Osteoblast (primary cell): Measurements from ENCODE around the gene INSIG1. TPM values are rescaled to one million over a fixed set of nuclear protein-coding genes. Genes with fewer than 3 reads are reported as not detected.

Experiments
- DNase-seq: peaks from one replicate; pipeline ENCODE4 v3.0.0; 2011; ENCODE audit warnings: low spot score, mixed read lengths; ENCODE audit not compliant: insufficient read length; ENCODE audit errors: missing footprints
- H2AFZ ChIP-seq: 2 replicates; pipeline ENCODE4 v1.6.0; 2011; ENCODE audit warnings: mild to moderate bottlenecking, low read length
- H3K27ac ChIP-seq: 2 replicates; pipeline ENCODE4 v1.5.1; 2011; ENCODE audit warnings: mild to moderate bottlenecking, low read depth, low read length, moderate library complexity
- H3K27me3 ChIP-seq: 2 replicates; pipeline ENCODE4 v1.6.0; 2012; ENCODE audit warnings: mild to moderate bottlenecking, control low read depth, inconsistent platforms, low read length, moderate library complexity; ENCODE audit not compliant: insufficient read depth
- H3K36me3 ChIP-seq: 2 replicates; pipeline ENCODE4 v1.5.1; 2011; ENCODE audit warnings: mild to moderate bottlenecking, low read length, control low read depth, moderate library complexity; ENCODE audit not compliant: insufficient read depth
- H3K4me1 ChIP-seq: 2 replicates; pipeline ENCODE4 v1.5.1; 2011; ENCODE audit warnings: mild to moderate bottlenecking, low read length, control low read depth, moderate library complexity; ENCODE audit not compliant: insufficient read depth
- H3K4me2 ChIP-seq: 2 replicates; pipeline ENCODE4 v1.6.0; 2011; ENCODE audit warnings: mild to moderate bottlenecking, low read length; ENCODE audit not compliant: insufficient read depth
- H3K4me3 ChIP-seq: fragments of 200-600 bp; sonication (generic); 3 replicates; pipeline ENCODE4 v1.5.1; 2012; ENCODE audit warnings: mild to moderate bottlenecking, low read length, inconsistent platforms; ENCODE audit not compliant: insufficient read depth
- H3K79me2 ChIP-seq: 2 replicates; pipeline ENCODE4 v1.6.0; 2012; ENCODE audit warnings: mild to moderate bottlenecking, low read length, control low read depth, inconsistent platforms; ENCODE audit not compliant: insufficient read depth
- H3K9me3 ChIP-seq: 2 replicates; pipeline ENCODE4 v1.5.1; 2011; ENCODE audit warnings: low read depth, low read length, control low read depth
- H4K20me1 ChIP-seq: 2 replicates; pipeline ENCODE4 v1.6.0; 2012; ENCODE audit warnings: mild to moderate bottlenecking, low read length, control low read depth; ENCODE audit not compliant: insufficient read depth
- total RNA-seq: library from RNA; depleted of rRNA; stranded (reverse); fragments of >200 nt; gene quantifications from 2 replicates; pipeline ENCODE4 v1.2.3, GENCODE V29; 2012
- TF ChIP-seq, protein P1 (sequence below): IDR thresholded peaks from 2 replicates; pipeline ENCODE4 v1.5.1; 2011; ENCODE audit warnings: mild to moderate bottlenecking, low read depth, low read length, moderate library complexity; ENCODE audit errors: extremely low read depth

INSIG1 gene
- total RNA-seq, 1 donor = 835 TPM

DNA sequence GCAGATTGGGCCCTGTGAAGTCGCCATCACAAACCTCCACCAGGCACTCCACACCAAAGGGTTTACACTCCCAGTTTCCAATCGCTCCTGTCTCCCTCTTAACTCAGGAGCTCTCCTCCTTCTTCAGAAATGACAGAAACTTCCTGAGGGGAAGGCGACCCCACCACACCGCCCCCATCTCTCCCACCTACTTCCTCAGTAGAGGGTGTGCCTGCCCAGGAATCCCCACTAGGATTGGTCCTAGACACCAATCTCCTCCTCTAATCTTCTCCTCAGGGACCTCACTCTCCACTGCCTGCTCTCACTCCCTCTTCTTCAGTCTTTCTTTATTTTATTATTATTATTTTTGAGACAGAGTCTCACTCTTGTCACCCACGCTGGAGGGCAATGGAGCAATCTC, 5.9 kb upstream of the INSIG1 start:
- Histone ChIP-seq H3K9me3 (no peaks in the 10 kb centered on the region), H4K20me1 (no peaks in the 10 kb centered on the region), H3K4me1 (peaks cover 17% of the 10 kb centered on the region), H3K79me2 (no peaks in the 10 kb centered on the region), H3K36me3 (no peaks in the 10 kb centered on the region), H3K4me3 (no peak overlapping the region), H3K27ac (no peak overlapping the region), H3K27me3 (no peaks in the 10 kb centered on the region), H2AFZ (no peak overlapping the region), H3K4me2 (no peak overlapping the region)
- TF ChIP-seq, protein P1, sequence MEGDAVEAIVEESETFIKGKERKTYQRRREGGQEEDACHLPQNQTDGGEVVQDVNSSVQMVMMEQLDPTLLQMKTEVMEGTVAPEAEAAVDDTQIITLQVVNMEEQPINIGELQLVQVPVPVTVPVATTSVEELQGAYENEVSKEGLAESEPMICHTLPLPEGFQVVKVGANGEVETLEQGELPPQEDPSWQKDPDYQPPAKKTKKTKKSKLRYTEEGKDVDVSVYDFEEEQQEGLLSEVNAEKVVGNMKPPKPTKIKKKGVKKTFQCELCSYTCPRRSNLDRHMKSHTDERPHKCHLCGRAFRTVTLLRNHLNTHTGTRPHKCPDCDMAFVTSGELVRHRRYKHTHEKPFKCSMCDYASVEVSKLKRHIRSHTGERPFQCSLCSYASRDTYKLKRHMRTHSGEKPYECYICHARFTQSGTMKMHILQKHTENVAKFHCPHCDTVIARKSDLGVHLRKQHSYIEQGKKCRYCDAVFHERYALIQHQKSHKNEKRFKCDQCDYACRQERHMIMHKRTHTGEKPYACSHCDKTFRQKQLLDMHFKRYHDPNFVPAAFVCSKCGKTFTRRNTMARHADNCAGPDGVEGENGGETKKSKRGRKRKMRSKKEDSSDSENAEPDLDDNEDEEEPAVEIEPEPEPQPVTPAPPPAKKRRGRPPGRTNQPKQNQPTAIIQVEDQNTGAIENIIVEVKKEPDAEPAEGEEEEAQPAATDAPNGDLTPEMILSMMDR = no peak
- peak; percentile 61 for DNase-seq

DNA sequence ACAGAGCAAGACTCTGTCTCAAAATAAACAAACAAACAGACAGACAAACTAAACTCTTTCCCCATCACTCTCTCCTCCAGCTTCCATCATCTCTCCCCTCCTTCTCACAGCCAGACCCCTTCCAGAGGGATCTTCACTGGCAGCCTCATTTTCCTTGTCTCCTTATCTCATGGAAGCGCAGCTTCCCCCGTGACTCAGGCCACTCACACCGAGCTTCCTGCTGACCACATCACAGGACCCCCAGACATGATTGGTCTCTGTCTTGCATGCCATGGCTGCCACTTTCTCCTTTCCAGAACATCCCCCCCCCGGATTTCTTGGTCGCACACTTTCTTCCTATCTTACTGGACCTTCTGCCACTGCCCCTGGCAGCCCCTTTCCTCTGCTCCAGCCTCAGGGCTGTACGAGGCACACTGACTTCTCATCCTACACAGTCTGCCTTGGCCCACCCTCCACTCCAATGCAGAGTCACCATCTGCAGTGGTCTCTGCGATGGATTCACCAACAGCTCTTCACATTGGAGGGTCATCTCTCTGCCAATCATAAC, 4.9 kb upstream of the INSIG1 start:
- H3K27ac ChIP-seq = no peak overlapping the region
- H4K20me1 ChIP-seq = no peaks in the 10 kb centered on the region
- H3K79me2 ChIP-seq = no peaks in the 10 kb centered on the region
- H3K9me3 ChIP-seq = no peaks in the 10 kb centered on the region
- H3K4me1 ChIP-seq = peaks cover 22% of the 10 kb centered on the region
- no peaks in the 10 kb centered on the region for H3K27me3 ChIP-seq
- no peak overlapping the region for H3K4me3 ChIP-seq
- no peak overlapping the region for H3K4me2 ChIP-seq
- H2AFZ ChIP-seq = no peak overlapping the region
- no peaks in the 10 kb centered on the region for H3K36me3 ChIP-seq
- TF ChIP-seq, protein P1 = no peak
- DNase-seq = no peak

DNA sequence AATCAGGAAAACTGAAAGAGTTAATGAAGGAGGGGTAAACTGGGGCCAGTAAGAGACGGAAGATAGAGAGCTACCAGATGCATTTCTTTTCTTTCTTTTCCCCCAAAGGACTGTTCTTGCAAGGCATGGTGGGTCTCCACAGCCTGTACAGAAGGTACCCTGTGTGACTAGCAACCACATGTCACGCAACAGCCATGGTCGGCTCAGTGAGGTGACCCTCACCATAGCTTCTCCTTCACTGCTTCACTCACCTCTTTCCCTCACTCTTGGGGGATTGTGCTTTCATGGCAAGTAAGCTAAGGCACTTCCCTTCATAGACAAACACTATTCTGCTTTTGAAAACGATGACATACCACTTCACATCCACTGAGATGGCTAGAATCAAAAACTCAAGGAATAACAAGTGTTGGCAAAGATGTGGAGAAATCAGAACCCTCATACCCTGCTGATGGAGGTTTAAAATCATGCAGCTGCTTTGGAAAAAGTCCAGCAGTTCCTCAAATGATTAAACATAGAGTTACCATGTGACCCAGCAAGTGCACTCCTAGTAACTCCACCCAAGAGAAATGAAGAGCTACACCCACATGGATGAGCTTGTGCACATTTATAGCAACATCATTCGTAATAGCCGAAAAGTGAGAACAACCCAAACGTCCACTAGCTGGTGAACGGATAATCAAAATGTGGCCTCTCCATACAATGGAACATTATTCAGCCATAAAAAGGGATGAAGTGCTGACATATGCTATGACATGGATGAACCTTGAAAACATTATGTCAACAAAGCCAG, 3.8 kb upstream of the INSIG1 start:
- peaks cover 6% of the 10 kb centered on the region for H3K79me2 ChIP-seq
- H3K27me3 ChIP-seq = no peaks in the 10 kb centered on the region
- H3K27ac ChIP-seq = no peak overlapping the region
- TF ChIP-seq, protein P1 = no peak
- H3K4me3 ChIP-seq = no peak overlapping the region
- no peaks in the 10 kb centered on the region for H3K36me3 ChIP-seq
- no peak for DNase-seq
- peaks cover 7% of the 10 kb centered on the region for H4K20me1 ChIP-seq
- peaks cover 22% of the 10 kb centered on the region for H3K4me1 ChIP-seq
- H2AFZ ChIP-seq = no peak overlapping the region
- no peaks in the 10 kb centered on the region for H3K9me3 ChIP-seq
- H3K4me2 ChIP-seq = no peak overlapping the region

DNA sequence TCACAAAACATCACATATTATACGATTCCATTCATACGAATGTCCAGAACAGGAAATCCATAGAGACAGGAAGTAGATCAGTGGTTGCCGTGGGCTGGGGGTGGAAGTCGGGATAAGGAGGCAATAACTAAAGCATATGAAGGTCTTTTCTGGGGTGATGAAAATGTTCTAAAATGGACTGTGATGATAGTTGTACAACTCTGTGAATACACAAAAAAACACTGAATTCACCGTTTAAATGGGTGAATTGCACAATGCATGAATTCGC, 3.2 kb upstream of the INSIG1 start:
- Histone ChIP-seq H3K27me3 (no peaks in the 10 kb centered on the region), H3K79me2 (peaks cover 10% of the 10 kb centered on the region), H3K4me3 (no peak overlapping the region), H4K20me1 (peaks cover 12% of the 10 kb centered on the region), H3K4me1 (peaks cover 25% of the 10 kb centered on the region), H3K36me3 (no peaks in the 10 kb centered on the region), H3K9me3 (no peaks in the 10 kb centered on the region), H3K4me2 (no peak overlapping the region), H3K27ac (no peak overlapping the region), H2AFZ (no peak overlapping the region)
- TF ChIP-seq, protein P1 = no peak
- no peak for DNase-seq
